Activated T-cell treated with anti-CD3 and anti-CD28 coated beads, Interleukin-2, amount 50 U/mL, for 4 hours (primary cell): ENCODE data around the gene CEP70. TPM values are rescaled to one million over a fixed set of nuclear protein-coding genes. Genes with fewer than 3 reads are reported as not detected.

Experiments used
- ATAC-seq, 2 donors: fragments of 200-7000 bp; cut with Tn5 transposase; one replicate each; pipeline ENCODE4 v1.10.0; 2021
- DNase-seq: peaks from one replicate; pipeline ENCODE4 v3.0.0-alpha.2; 2020
- H3K27me3 Mint-ChIP-seq: one replicate; pipeline ENCODE4 v1.8.0; 2021; ENCODE audit warnings: low read depth, mixed read lengths
- H3K36me3 Mint-ChIP-seq: one replicate; pipeline ENCODE4 v1.8.0; 2022; ENCODE audit warnings: mixed read lengths; ENCODE audit not compliant: insufficient read depth
- H3K4me1 Mint-ChIP-seq: one replicate; pipeline ENCODE4 v1.8.0; 2021; ENCODE audit warnings: low read depth, mixed read lengths
- H3K4me3 Mint-ChIP-seq: one replicate; pipeline ENCODE4 v1.8.0; 2021; ENCODE audit warnings: mild to moderate bottlenecking, moderate library complexity, mixed read lengths
- H3K9me3 Mint-ChIP-seq: one replicate; pipeline ENCODE4 v1.8.0; 2021; ENCODE audit warnings: mixed read lengths
- total RNA-seq, 3 donors: library from RNA; stranded (reverse); gene quantifications; one replicate each; pipeline ENCODE4 v1.2.1, GENCODE V29; 2021

Gene CEP70
- total RNA-seq, 3 donors from 2014 or later, result 5.1 to 7.0 (median 5.2) TPM

- peaks cover 5% of the 10 kb centered on the region for H3K27me3 Mint-ChIP-seq
- no peak for DNase-seq
Measured at GRCh38 chr3:138451595-138452162, 142.4 kb downstream of the CEP70 start.

GRCh38 chr3:138450704-138451424 is 143.2 kb downstream of the CEP70 start:
- DNase-seq, result no peak
- Mint-ChIP-seq H3K4me1 (no peaks in the 10 kb centered on the region), H3K4me3 (no peak overlapping the region), H3K27me3 (peaks cover 5% of the 10 kb centered on the region), H3K9me3 (no peaks in the 10 kb centered on the region), H3K36me3 (no peaks in the 10 kb centered on the region)
- ATAC-seq, result no peak

More at GRCh38 chr3:138451595-138452162, 142.4 kb downstream of the CEP70 start:
- H3K9me3 Mint-ChIP-seq, result no peaks in the 10 kb centered on the region
- no peak overlapping the region for H3K4me3 Mint-ChIP-seq
- H3K4me1 Mint-ChIP-seq, result peaks cover 4% of the 10 kb centered on the region
- H3K36me3 Mint-ChIP-seq, result no peaks in the 10 kb centered on the region
- ATAC-seq, result no peak

GRCh38 chr3:138450181-138450580 is 143.9 kb downstream of the CEP70 start:
- Mint-ChIP-seq H3K27me3 (peaks cover 3% of the 10 kb centered on the region), H3K36me3 (no peaks in the 10 kb centered on the region), H3K4me3 (no peak overlapping the region), H3K4me1 (no peaks in the 10 kb centered on the region), H3K9me3 (no peaks in the 10 kb centered on the region)
- ATAC-seq, result no peak
- no peak for DNase-seq

- DNase-seq (no peak), ATAC-seq (no peak)
- Mint-ChIP-seq H3K4me3 (no peak overlapping the region), H3K9me3 (no peaks in the 10 kb centered on the region), H3K36me3 (no peaks in the 10 kb centered on the region), H3K27me3 (peaks cover 3% of the 10 kb centered on the region), H3K4me1 (no peaks in the 10 kb centered on the region)
Measured at GRCh38 chr3:138449490-138449889, 144.6 kb downstream of the CEP70 start.

- DNase-seq (no peak), ATAC-seq (no peak)
- no peak overlapping the region for H3K4me3 Mint-ChIP-seq
- H3K9me3 Mint-ChIP-seq, result no peaks in the 10 kb centered on the region
- H3K36me3 Mint-ChIP-seq, result no peaks in the 10 kb centered on the region
- H3K27me3 Mint-ChIP-seq, result peaks cover 3% of the 10 kb centered on the region
- H3K4me1 Mint-ChIP-seq, result no peaks in the 10 kb centered on the region
Measured at GRCh38 chr3:138448631-138449030, 145.4 kb downstream of the CEP70 start.

- no peaks in the 10 kb centered on the region for H3K9me3 Mint-ChIP-seq
- DNase-seq (no peak), ATAC-seq (no peak)
- H3K4me1 Mint-ChIP-seq, result no peaks in the 10 kb centered on the region
- H3K4me3 Mint-ChIP-seq, result no peak overlapping the region
- no peaks in the 10 kb centered on the region for H3K36me3 Mint-ChIP-seq
- no peaks in the 10 kb centered on the region for H3K27me3 Mint-ChIP-seq
Measured at GRCh38 chr3:138445654-138446053, 148.4 kb downstream of the CEP70 start.

- ATAC-seq, result no peak
Measured at GRCh38 chr3:138445236-138445635, 148.8 kb downstream of the CEP70 start.

More at GRCh38 chr3:138445236-138445635, 148.8 kb downstream of the CEP70 start:
- H3K4me3 Mint-ChIP-seq, result no peak overlapping the region
- H3K27me3 Mint-ChIP-seq, result no peaks in the 10 kb centered on the region
- no peaks in the 10 kb centered on the region for H3K36me3 Mint-ChIP-seq
- H3K4me1 Mint-ChIP-seq, result no peaks in the 10 kb centered on the region
- H3K9me3 Mint-ChIP-seq, result no peaks in the 10 kb centered on the region
- no peak for DNase-seq

Other genes starting within 250 kb of the CEP70 start
- under 1 TPM; 0.19 to 0.56 (median 0.34) TPM for gene MRAS, start 245.7 kb downstream of the CEP70 start, total RNA-seq
- under 1 TPM; 0.05 to 0.19 (median 0.13) TPM for gene ESYT3, start 159.6 kb downstream of the CEP70 start, total RNA-seq
- 1 to 10 TPM; 3.0 to 4.7 (median 4.4) TPM for gene FAIM, start 14.5 kb upstream of the CEP70 start, total RNA-seq
- 10 to 100 TPM; 16.1 to 19.0 (median 17.9) TPM for gene PIK3CB, start 240.7 kb upstream of the CEP70 start, total RNA-seq